ENCODE results near the gene OR7A10.

GRCh38 chr19:14818588-14818987 is 30.1 kb downstream of the OR7A10 start:
- TF ChIP-seq CTCF (IDR thresholded peaks at IDR 0.05; ENCODE audit: low read length) (no peak), EZH2 (optimal IDR thresholded peaks at IDR 0.05; ENCODE audit: low read depth, low read length) (no peak)

Measured in MM.1S (cell line).